ENCODE results near the gene ASPHD2. TPM values are rescaled to one million over a fixed set of nuclear protein-coding genes. Genes with fewer than 3 reads are reported as not detected.
A peak's percentile ranks its signal among the peaks of the same experiment; 100 is the strongest.

The ASPHD2 gene
- total and polyA plus RNA-seq, 4 donors: 0.36 to 2.6 (median 1.0) TPM

DNA sequence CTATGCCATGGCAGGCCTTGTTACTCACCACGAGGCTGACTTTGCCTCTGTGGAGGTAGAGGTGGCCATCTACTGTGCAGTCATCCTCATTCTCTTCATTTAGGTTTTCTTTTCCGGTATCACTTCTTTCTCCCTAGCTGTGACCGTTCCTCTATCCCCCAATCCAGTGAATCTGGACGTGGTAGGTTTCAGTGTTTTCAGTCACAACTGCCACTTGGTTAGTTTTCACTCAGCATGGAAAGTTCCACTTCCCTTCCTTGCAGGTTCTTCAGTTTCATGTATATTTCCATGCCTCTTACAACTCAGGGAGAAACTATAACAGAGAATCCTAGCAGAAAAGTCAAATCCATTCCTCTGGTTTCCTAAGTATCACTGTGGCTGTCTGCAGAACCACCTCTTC, 52.6 kb downstream of the ASPHD2 start:
- WGBS, 2 donors: 85 to 86% methylated on average over 4 of the region's 4 CpGs
- Histone ChIP-seq H3K27me3 (ENCODE audit: control insufficient read depth in 1 of 2, insufficient read depth in 2 of 2, low read length in 1 of 2) (no peaks in the 10 kb centered on the region), H3K4me3 (ENCODE audit: low read length in 2 of 2) (no peak overlapping the region), H3K36me3 (ENCODE audit: control insufficient read depth in 1 of 2, insufficient read depth in 2 of 2, low read length in 1 of 2) (peaks cover 0 to 2% of the 10 kb centered on the region in 2 donors), H3K27ac (ENCODE audit: low read depth in 1 of 2, low read length in 2 of 2) (no peak overlapping the region), H3K9me3 (ENCODE audit: control insufficient read depth, low read length) (no peaks in the 10 kb centered on the region), H3K4me1 (ENCODE audit: control insufficient read depth in 1 of 2, insufficient read depth in 2 of 2, low read length in 2 of 2) (peaks cover 2 to 7% of the 10 kb centered on the region in 2 donors)
- no peak for ATAC-seq (ENCODE audit: low FRiP score)
- intact Hi-C loops (cut with DNase I): no loop called here
- DNase-seq: no peak

DNA sequence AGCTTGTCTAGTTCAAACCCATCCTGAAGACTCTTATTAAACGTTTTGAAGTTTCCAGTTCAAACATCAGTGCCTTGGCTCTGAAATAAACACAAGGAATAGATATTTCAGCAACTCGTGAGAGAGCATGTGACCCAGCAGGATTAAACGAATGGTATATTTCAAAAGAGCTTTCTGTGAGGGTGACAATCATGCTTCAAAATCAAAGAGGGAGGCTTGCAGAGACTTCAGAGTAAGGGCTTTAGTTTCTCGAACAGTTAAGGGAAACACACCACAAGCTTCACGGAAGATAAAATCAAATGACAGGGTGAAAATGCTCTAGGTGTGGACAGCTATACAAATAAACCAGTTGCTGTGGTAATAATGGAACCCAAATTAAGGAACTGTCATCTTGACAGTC, 53.1 kb downstream of the ASPHD2 start:
- no peaks in the 10 kb centered on the region for H3K9me3 ChIP-seq (ENCODE audit: control insufficient read depth, low read length)
- intact Hi-C loops (cut with DNase I): no loop called here
- DNase-seq (no peak), ATAC-seq (ENCODE audit: low FRiP score) (no peak)
- 63 to 65% methylated on average over 5 of the region's 5 CpGs for WGBS, 2 donors
- H3K27me3 ChIP-seq (ENCODE audit: control insufficient read depth in 1 of 2, insufficient read depth in 2 of 2, low read length in 1 of 2): no peaks in the 10 kb centered on the region
- peaks cover 0 to 2% of the 10 kb centered on the region in 2 donors for H3K36me3 ChIP-seq (ENCODE audit: control insufficient read depth in 1 of 2, insufficient read depth in 2 of 2, low read length in 1 of 2)
- no peak overlapping the region for H3K4me3 ChIP-seq (ENCODE audit: low read length in 2 of 2)
- no peak overlapping the region for H3K27ac ChIP-seq (ENCODE audit: low read depth in 1 of 2, low read length in 2 of 2)
- H3K4me1 ChIP-seq (ENCODE audit: control insufficient read depth in 1 of 2, insufficient read depth in 2 of 2, low read length in 2 of 2): peaks cover 2 to 7% of the 10 kb centered on the region in 2 donors

DNA sequence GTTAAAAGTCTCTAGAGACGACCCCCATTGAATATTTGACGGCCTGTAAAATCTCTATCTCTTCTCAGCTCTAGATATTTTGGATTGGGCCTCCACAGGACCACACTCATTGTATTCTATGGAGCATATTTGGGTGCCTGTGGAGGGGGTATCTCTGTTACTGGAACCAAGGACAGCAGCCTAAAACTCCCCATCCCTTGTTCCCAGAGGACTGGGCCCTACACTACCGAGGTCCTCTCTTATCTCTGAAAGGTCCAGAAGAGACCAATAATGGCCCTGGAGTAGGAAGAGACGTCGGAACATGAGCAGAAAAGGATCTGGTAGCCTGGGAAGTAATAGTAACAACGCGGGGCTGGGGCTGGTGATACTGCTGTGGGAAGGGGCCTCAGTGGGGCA, 54.0 kb downstream of the ASPHD2 start:
- ATAC-seq (ENCODE audit: low FRiP score) (peak; percentile 5), DNase-seq (no peak)
- intact Hi-C loops (cut with DNase I): no loop called here
- peak overlapping the region in 1 of 2 donors; percentile 66 for H3K27ac ChIP-seq (ENCODE audit: low read depth in 1 of 2, low read length in 2 of 2)
- H3K36me3 ChIP-seq (ENCODE audit: control insufficient read depth in 1 of 2, insufficient read depth in 2 of 2, low read length in 1 of 2): no peaks in the 10 kb centered on the region
- peak overlapping the region; percentile 69 to 78 for H3K4me3 ChIP-seq (ENCODE audit: low read length in 2 of 2)
- 7 to 8% methylated on average over 7 of the region's 7 CpGs for WGBS, 2 donors
- H3K27me3 ChIP-seq (ENCODE audit: control insufficient read depth in 1 of 2, insufficient read depth in 2 of 2, low read length in 1 of 2): no peaks in the 10 kb centered on the region
- H3K9me3 ChIP-seq (ENCODE audit: control insufficient read depth, low read length): no peaks in the 10 kb centered on the region
- peaks cover 2 to 7% of the 10 kb centered on the region in 2 donors for H3K4me1 ChIP-seq (ENCODE audit: control insufficient read depth in 1 of 2, insufficient read depth in 2 of 2, low read length in 2 of 2)

- peak; percentile 92 to 97 for DNase-seq
- Histone ChIP-seq H3K4me1 (ENCODE audit: control insufficient read depth in 1 of 2, insufficient read depth in 2 of 2, low read length in 2 of 2) (peaks cover 2 to 7% of the 10 kb centered on the region in 2 donors), H3K4me3 (ENCODE audit: low read length in 2 of 2) (peak within 1 kb of the TSS; percentile 69 to 78), H3K36me3 (ENCODE audit: control insufficient read depth in 1 of 2, insufficient read depth in 2 of 2, low read length in 1 of 2) (peaks cover 0 to 2% of the 10 kb centered on the region in 2 donors), H3K27ac (ENCODE audit: low read depth in 1 of 2, low read length in 2 of 2) (peak within 1 kb of the TSS in 1 of 2 donors; percentile 66), H3K27me3 (ENCODE audit: control insufficient read depth in 1 of 2, insufficient read depth in 2 of 2, low read length in 1 of 2) (no peaks in the 10 kb centered on the region), H3K9me3 (ENCODE audit: control insufficient read depth, low read length) (no peaks in the 10 kb centered on the region)
- 1% methylated on average over 75 to 85 of the region's 85 CpGs for WGBS, 2 donors
- ATAC-seq (ENCODE audit: low FRiP score): peak; percentile 97
- intact Hi-C loops (cut with DNase I): no loop called here
Observed at GRCh38 chr22:26483439-26484359, 54.6 kb downstream of the ASPHD2 start, which contains the start of the genes HPS4 and SRRD. Gene HPS4 (minus strand): TSS chr22:26483783. CDS start chr22:26481762, 2,021 bp downstream. Gene SRRD (plus strand): TSS chr22:26483877. CDS start chr22:26483891, 14 bp downstream.

- no peaks in the 10 kb centered on the region for H3K9me3 ChIP-seq (ENCODE audit: control insufficient read depth, low read length)
- no peak for ATAC-seq (ENCODE audit: low FRiP score)
- intact Hi-C loops (cut with DNase I): no loop called here
- no peaks in the 10 kb centered on the region for H3K27me3 ChIP-seq (ENCODE audit: control insufficient read depth in 1 of 2, insufficient read depth in 2 of 2, low read length in 1 of 2)
- peaks cover 2 to 4% of the 10 kb centered on the region in 2 donors for H3K4me1 ChIP-seq (ENCODE audit: control insufficient read depth in 1 of 2, insufficient read depth in 2 of 2, low read length in 2 of 2)
- WGBS, 2 donors: 6 to 7% methylated on average over 6 of the region's 6 CpGs
- H3K27ac ChIP-seq (ENCODE audit: low read depth in 1 of 2, low read length in 2 of 2): peak overlapping the region in 1 of 2 donors; percentile 66
- H3K36me3 ChIP-seq (ENCODE audit: control insufficient read depth in 1 of 2, insufficient read depth in 2 of 2, low read length in 1 of 2): peaks cover 0 to 5% of the 10 kb centered on the region in 2 donors
- peak overlapping the region; percentile 69 to 78 for H3K4me3 ChIP-seq (ENCODE audit: low read length in 2 of 2)
- DNase-seq: no peak
Observed at GRCh38 chr22:26484360-26484706, 55.3 kb downstream of the ASPHD2 start.

DNA sequence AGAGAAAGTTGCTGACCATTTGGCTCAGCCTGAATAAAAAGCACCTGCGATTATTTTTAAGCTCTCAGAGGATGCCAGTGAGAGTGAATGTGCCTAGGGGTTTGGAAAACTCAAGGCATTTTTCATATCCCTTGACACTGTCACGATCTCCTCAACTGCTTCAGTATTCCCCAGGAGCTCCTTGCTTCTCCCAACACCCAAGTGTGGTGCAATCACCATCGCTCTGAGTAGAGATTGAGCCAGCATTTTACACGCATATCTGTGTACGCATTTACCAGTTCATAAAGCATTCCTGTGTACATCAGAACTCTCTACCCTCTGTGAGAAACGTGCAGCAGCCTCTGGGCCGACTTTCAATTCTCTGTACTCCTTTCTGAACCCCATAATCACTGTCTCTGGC, 56.0 kb downstream of the ASPHD2 start:
- DNase-seq (no peak), ATAC-seq (ENCODE audit: low FRiP score) (no peak)
- Histone ChIP-seq H3K27ac (ENCODE audit: low read depth in 1 of 2, low read length in 2 of 2) (peak overlapping the region in 1 of 2 donors; percentile 17), H3K27me3 (ENCODE audit: control insufficient read depth in 1 of 2, insufficient read depth in 2 of 2, low read length in 1 of 2) (no peaks in the 10 kb centered on the region), H3K4me3 (ENCODE audit: low read length in 2 of 2) (no peak overlapping the region), H3K36me3 (ENCODE audit: control insufficient read depth in 1 of 2, insufficient read depth in 2 of 2, low read length in 1 of 2) (peaks cover 0 to 9% of the 10 kb centered on the region in 2 donors), H3K9me3 (ENCODE audit: control insufficient read depth, low read length) (no peaks in the 10 kb centered on the region), H3K4me1 (ENCODE audit: control insufficient read depth in 1 of 2, insufficient read depth in 2 of 2, low read length in 2 of 2) (peaks cover 2 to 4% of the 10 kb centered on the region in 2 donors)
- intact Hi-C loops (cut with DNase I): no loop called here
- whole genome bisulfite sequencing, 2 donors: 47 to 48% methylated on average over 7 of the region's 7 CpGs

DNA sequence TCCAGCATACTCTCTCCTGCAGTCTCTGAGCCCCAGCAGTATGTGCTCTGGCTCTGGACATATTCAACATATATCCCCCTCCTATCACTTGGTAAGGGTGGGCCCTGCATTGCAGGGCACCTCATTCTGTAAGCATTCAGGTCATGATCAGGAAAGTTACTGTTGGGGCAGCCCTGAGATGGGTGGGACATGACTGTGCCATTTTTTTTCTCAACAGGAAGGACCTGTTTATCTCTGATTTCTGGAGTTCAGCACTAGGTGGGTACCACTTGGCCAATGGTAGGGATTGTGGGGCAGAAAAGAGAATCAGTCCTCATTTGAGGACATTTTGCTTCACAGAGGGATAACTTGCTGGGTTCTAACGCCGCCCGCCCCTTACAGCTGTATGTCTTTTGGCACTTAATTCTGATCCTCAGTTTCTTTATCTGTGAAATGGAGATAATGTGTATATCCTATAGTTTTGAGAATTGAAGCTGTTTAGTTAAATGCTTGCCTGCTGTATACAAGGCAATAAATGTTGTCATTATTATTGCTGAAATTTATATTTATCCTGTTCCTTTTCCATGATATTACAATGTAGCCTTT, 56.8 kb downstream of the ASPHD2 start:
- no peaks in the 10 kb centered on the region for H3K9me3 ChIP-seq (ENCODE audit: control insufficient read depth, low read length)
- ATAC-seq (ENCODE audit: low FRiP score) (no peak), DNase-seq (no peak)
- peaks cover 0 to 9% of the 10 kb centered on the region in 2 donors for H3K36me3 ChIP-seq (ENCODE audit: control insufficient read depth in 1 of 2, insufficient read depth in 2 of 2, low read length in 1 of 2)
- H3K4me1 ChIP-seq (ENCODE audit: control insufficient read depth in 1 of 2, insufficient read depth in 2 of 2, low read length in 2 of 2): peaks cover 2 to 4% of the 10 kb centered on the region in 2 donors
- no peak overlapping the region for H3K4me3 ChIP-seq (ENCODE audit: low read length in 2 of 2)
- H3K27ac ChIP-seq (ENCODE audit: low read depth in 1 of 2, low read length in 2 of 2): no peak overlapping the region
- intact Hi-C loops (cut with DNase I): no loop called here
- 53 to 74% methylated on average over 3 of the region's 3 CpGs for WGBS, 2 donors
- no peaks in the 10 kb centered on the region for H3K27me3 ChIP-seq (ENCODE audit: control insufficient read depth in 1 of 2, insufficient read depth in 2 of 2, low read length in 1 of 2)

DNA sequence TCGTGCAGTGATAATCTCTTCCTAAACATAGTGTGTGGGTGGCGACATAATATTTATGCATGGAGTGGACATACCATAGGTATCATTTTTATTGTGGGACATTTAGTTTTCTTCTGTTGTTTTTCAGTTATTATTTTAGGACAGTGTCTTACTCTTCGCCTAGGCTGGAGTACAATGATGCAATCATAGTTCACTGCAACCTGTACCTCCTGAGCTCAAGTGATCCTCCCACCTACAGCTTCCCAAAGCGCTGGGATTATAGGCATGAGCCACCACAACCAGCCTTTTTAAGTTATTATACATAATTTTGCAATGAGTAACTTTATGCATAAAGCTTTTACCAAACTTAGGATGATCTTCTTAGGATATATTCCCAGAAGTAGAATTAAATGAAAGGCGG, 57.3 kb downstream of the ASPHD2 start:
- DNase-seq (no peak), ATAC-seq (ENCODE audit: low FRiP score) (no peak)
- Histone ChIP-seq H3K36me3 (ENCODE audit: control insufficient read depth in 1 of 2, insufficient read depth in 2 of 2, low read length in 1 of 2) (peaks cover 0 to 10% of the 10 kb centered on the region in 2 donors), H3K27ac (ENCODE audit: low read depth in 1 of 2, low read length in 2 of 2) (no peak overlapping the region), H3K9me3 (ENCODE audit: control insufficient read depth, low read length) (no peaks in the 10 kb centered on the region), H3K27me3 (ENCODE audit: control insufficient read depth in 1 of 2, insufficient read depth in 2 of 2, low read length in 1 of 2) (no peaks in the 10 kb centered on the region), H3K4me3 (ENCODE audit: low read length in 2 of 2) (no peak overlapping the region), H3K4me1 (ENCODE audit: control insufficient read depth in 1 of 2, insufficient read depth in 2 of 2, low read length in 2 of 2) (peaks cover 2 to 4% of the 10 kb centered on the region in 2 donors)
- 77 to 81% methylated on average over 5 of the region's 5 CpGs for WGBS, 2 donors
- intact Hi-C loops (cut with DNase I): no loop called here

All from aorta (tissue), 5 donors.